GM21723 (cell line): ENCODE measurements around the gene KCNIP2.

Experiments
- ATAC-seq: cut with Tn5 transposase; IDR thresholded peaks from one replicate; pipeline ENCODE4 v1.9.1; 2021; ENCODE audit warnings: mild to moderate bottlenecking, moderate library complexity; ENCODE audit not compliant: unreplicated experiment

KCNIP2 gene

DNA sequence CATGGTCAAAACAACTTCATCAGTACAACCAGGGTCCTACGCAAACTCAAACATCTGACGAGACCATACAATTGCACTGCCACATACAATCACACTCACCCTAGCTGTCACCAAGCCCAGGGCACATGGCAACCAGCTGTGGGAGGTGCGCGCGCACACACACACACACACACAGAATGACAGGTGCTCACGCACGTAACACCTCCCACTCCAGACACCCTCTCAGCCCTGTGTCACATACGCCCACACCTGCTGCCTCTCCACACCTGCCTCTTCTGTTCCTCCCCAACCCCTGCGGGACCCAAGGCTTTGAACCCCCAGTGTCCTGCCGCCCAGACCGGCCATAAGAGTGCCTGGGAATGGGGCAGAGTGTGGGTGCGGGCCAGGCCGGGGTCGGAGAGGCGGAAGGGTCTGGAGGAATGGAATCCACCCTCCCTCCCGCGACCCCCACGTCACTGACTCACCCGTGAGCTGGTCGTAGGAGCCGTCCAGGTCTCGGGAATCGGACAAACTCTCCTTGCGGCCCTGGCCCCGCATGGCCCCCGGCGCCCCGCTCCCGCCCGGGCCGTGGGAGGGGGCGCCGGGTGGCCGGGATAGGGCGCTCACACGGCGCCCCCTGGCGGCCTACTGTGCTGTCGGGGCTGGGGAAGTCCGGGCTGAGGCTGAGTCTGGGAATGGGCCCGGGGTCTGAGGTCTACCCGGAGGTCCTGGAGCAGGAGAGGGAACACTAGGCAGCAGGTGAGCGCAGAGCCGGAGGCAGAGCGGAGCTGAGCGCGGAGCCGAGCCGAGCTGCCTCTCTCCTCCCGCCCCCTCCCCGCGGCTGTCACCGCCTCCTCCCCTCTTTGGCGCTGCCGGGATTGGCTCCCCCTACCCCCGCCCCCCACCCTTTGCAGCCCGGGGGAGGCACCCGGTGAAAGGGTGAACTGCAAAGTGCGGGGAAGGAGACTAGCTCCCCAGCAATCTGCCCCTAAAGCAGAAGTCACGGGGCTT lies at the start of gene KCNIP2:
Gene KCNIP2, minus strand, starts transcription at position 769 of the 990 bp plus-strand sequence. Its CDS starts 232 bp downstream, at position 537.
- no peak for ATAC-seq

DNA sequence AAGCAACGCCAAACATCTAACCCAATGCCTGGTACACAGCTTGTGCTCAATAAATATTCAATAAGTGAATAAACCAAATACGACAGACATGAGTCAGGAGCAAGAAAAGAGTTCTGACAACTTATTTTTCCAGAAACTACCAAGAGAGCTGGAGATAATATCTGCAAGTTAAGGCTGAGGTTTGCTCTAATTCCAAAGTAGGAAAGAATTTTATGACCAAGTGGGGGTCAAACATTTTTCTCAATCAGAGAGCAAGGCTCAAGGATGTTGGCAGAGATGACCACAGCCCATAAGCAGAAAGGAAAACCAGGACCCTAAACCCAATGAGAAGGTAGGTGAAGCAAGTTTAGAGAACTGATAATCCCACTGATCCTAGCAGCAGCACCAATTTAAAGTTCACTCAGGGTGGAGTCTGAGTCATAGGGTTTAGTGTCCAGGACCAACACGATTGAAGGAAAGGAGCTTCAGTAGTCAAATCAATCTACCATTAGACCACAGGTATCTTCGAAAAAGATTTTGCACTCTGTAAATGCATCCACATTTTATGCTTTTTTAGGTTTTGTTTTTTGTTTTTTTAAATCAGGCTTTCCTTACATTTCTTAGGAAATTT lies 49.3 kb upstream of the KCNIP2 start:
- no peak for ATAC-seq

DNA sequence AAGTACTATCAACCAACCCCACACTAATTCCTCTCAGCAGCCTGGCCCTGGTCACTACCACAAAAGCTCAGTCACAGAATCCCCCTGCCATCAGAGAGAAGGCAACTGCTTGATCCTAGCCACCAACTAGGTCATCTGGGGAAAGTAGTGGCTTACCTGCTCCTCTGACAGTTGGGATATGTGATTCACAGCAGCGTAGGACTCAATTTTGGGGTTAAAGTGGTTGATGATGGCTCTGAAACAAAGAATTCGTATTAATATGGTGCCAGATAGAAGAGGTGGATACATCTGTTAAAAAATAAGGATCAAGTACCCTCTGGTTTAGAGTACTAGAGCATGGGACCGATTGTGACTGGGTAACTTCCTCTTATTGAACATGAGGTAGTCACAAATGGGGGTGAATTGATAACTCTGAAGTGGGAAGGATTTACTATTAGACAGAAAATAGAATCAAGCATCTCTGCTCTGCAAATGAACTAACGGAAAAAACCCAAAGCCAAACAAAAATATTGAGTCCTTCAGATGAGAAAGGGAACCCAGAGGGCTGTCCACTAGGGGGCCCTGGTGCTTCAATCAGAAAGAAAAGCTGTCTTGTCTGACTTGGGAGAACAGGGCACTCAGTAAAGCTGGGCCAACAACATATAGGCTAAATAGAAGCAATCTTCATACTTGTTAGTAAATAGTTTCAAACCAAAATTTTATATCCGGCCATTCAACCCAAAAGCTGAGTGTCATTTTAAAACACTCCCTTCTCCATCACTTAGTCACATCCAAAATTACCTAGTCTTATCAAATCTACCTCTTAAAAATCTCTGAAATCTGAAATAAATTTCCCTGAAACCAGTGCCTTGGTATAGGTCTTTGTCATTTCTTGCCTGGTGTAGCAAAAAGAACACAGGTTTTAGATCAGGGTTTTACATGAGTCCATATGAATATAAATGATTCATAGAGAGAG lies 45.9 kb upstream of the KCNIP2 start:
- ATAC-seq, result peak; percentile 72

DNA sequence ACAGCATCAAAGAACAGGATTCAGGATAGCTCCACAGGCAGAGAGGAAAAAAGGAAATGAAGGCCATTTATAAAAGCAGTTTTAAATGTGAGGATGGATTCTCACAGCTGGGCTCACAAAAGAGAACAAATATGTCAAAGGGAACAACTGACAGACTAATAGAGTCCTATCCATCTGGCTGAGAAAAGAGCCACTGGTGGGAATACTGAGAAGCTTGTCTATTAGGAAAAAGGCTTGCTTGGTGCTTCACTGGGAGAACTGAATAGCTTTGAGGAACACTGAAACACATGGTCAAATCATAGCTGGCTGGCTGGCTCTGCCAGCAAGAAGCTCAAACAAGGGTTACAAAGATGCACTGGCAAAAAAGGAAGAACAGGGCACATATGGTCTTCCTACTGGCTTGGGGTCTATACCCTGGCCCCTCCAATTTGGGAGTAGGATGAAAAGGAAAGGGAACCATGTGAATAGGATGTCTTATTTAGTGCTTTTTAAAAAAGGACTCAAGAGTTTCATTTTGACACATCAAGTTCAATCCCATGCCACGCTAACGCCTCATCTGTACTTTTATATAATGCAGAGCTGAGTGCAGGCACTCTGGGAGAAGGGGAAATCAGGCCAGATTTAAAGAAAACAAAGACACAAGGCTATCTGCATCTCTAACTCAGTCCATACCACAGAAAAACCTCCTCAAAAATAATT lies 44.8 kb upstream of the KCNIP2 start:
- no peak for ATAC-seq

DNA sequence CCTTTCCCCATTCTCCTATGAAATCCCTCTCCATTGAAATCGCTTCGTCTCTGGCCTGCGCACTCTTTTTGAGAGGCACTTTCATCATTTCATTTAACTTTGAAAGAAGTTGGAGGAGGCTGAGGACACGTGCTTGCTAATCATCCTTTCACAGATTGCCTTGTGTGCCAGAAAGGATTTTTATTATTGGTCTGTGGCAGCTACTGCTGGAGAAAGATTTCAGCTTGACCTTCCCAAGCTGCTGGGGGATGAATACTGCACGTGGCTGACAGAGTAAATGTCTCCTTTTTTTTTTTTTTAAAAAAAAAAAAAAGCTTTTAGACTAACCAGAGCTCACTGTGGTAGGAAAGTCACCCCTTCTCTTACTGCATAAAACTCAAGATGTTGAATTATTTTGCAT lies 44.2 kb upstream of the KCNIP2 start:
- no peak for ATAC-seq

DNA sequence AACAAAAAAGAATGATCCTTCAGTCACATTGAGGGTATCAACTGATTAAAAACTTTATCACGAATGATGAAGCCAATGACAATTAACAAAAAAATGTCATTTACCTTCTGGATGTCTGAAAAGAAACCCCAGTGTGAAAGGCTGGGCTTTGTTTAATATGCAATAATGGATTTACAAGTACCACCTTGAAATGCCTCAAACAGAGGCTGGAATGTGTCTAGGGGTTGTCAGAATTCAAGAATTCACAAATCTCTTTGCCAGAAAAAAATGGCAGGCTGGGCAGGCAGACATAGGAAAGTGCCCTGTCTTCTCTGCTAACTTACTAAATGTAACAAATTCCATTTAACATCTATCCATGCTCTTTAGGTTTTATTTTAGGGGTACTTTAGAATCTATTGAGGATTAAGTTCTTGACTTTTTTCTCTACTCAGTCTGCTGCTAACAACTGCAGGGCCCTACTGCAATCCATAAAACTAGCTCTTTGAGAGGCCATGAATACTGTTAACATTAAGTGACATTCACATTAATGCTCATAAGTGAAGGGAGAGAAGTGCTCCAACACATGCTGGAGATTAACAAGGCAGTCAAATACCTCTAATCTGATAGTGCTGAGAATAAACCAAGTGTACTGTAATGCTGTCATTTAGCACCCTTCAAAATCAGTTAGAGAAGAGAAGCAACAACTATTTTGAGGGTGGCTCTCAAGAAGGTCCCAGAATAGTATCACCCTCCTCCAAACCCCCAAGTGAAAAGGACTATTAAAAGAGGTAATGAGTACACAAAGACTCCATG lies 43.1 kb upstream of the KCNIP2 start:
- ATAC-seq, result no peak

DNA sequence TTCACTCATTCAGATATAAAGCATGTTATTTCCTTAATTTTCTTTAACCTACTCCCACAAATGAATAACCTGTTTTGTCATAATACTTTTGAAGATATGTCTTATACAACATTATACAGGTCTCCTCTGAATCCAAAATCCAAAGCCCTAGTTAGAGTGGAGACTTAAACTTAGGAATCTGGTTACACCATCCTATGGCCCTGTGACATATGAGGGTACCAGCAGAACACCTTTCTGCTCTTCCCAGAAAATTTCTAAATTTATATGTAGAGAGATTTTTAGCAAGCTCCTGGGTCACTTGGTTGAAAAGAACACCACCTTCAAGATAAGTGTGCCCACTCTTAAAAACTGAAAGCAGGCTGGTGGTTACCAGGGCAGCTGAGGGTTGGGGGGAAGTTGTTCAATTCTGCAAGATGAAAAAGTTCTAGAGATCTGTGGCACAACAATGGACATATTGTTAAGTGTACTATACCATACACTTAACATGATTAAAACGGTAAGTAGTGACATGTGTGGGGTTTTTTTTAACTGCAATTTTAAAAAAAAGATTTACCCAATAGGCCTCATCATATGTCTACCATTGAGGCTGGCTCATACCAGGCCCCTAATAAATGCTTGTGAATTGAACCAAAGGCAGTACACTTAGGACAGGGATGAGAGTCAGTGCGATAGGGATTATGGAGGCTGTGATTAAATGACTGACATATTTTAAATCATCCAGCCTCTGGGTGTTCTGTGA lies 37.6 kb upstream of the KCNIP2 start:
- ATAC-seq, result no peak

DNA sequence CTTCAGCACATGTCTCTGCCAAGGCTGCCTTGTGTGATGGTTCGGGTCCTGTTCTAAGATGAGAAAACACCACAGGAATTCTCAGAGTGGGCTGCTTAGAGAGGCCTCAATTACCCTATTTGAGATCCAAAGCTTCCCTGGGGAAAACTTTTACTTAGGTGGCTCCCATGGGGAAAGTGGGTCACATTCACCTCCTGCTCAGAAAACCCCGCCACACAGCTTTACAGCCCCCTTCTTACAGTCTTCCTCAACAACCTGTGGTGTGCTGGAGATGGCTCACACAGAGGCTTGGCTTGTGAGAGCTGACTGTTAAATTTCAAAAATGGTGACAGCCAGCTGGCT lies 36.6 kb upstream of the KCNIP2 start:
- no peak for ATAC-seq

DNA sequence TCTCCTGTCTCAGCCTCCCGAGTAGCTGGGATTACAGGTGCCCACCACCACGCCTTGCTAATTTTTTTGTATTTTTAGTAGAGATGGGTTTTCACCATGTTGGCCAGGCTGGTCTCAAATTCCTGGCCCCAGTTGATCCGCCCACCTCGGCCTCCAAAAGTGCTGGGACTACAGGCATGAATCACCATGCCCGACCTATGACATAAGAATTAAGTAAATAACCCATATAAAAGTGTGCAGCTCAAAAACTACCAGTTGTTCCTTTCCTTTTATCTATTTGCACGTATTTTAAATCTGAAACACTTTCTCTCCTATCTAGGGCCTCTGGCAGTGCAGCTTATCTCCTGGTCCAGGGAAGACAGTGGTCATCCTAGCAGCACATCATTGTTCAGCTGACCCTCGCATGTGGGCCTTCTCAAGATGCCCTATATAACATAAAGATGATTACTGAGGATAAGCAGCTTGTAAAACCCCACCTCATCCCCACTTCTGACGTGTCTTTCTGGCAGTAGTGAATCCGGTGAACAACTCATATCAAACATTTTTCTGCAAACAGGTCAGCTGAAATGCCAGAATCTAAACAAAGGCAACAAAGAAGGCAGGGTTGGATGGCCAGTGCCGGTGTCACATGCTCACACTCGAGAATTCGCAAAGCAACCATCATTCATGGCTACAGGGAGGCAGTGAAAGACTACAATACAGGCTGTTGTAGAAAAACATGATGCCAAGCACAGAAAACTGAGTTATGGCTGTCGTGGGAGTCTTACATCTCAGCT lies 36.0 kb upstream of the KCNIP2 start:
- no peak for ATAC-seq

DNA sequence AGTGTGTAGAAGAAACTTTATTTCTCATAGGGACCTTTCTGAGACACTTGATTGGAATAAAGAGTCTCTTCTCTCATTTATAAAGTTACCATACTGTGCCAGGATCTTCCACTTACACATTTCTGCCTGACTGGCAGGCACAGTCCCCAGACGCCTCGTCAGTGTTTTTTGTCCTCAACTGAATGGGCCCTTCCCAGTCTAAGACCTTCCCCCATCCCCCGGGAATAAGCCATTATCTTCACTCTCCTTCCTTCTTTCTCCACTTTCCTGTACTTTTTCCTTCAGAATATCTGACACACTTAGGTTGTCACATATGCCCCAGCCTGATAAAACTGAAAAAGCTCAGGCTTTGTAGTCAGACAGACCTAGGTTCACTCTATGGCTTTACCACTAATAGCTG lies 35.3 kb upstream of the KCNIP2 start:
- ATAC-seq, result no peak

DNA sequence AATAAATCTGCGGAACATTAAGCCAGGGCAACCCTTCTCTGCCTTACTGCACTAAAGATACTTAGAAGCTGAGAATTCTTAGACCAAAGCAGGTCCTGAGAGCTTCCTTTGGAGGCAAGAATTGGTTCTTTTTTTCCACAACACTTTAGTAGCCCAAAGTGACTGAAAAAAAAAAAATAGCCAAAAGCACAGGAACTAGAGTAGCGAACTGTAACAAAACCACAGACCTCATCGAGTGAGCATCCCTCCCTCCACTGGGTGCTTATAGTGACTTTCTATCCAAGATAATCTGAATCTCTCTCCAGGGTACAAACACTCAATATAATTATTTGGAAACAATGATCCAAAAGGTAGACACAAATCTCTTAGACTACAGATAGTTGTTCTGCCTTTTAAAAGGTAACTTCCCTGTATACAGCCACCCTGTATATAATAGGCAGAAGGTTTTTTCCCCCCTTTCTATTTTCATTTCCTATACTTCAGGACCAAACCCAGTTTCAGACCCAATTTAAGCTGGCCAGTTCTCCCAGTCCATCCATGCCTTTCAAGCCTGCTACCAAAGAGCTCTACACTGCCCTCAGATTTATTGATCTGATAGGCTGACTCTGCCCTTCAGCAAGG lies 31.6 kb upstream of the KCNIP2 start:
- ATAC-seq, result no peak

DNA sequence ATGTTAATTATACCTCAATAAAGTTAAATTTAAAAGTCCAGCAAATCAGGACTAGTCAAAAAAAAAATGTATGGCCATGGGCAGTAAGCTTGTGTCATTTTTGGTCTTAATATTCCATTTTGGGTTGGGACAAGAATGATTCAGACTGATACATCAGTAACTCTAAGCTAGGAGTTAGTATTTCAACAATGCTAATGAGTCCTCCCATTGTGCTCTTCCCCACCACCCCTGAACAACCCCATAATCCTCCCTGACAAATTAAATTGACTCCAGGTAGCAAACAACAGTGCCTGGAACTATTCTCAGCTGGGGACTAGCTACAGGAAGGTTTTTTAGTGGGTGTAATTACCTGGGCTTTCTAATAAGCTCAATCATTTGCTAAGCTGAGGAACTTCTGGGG lies 30.7 kb upstream of the KCNIP2 start:
- no peak for ATAC-seq

DNA sequence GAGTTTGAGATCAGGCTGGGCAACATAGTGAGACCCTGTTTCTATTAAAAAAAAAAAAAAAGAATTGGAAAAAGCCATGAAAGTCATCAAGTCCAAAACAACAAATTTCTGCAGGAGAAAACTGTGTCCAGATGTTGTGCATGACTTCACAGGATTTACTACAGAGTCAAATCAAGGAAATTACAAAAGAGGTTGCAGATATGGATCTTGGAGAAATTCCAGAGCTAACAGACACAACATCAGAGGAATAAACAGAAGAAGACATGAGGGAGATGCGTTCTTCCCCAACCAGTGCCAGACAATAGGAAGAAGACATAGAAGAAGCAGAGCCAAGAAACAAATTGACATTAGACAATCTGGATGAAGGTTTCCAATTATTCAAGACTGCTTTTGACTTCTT lies 24.3 kb upstream of the KCNIP2 start:
- no peak for ATAC-seq

DNA sequence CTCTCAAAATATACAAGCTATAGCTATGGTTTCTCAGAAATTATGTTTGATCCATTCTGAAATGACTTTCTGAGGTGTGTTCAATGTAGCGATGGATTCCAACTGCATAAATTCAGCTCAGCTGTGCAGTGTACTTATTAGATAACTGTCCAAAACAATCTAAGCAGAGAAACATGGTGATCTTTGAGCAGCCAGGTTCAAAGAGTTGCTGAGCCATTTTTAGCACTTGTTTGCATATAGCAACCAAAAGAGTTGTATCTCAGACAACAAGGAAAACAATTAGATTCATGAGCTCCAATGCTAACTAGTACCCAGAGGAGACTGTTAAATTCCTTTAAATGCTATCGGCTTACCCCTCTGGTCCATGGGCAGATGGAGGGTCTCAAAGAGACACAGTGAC lies 15.9 kb upstream of the KCNIP2 start:
- ATAC-seq, result peak; percentile 44

DNA sequence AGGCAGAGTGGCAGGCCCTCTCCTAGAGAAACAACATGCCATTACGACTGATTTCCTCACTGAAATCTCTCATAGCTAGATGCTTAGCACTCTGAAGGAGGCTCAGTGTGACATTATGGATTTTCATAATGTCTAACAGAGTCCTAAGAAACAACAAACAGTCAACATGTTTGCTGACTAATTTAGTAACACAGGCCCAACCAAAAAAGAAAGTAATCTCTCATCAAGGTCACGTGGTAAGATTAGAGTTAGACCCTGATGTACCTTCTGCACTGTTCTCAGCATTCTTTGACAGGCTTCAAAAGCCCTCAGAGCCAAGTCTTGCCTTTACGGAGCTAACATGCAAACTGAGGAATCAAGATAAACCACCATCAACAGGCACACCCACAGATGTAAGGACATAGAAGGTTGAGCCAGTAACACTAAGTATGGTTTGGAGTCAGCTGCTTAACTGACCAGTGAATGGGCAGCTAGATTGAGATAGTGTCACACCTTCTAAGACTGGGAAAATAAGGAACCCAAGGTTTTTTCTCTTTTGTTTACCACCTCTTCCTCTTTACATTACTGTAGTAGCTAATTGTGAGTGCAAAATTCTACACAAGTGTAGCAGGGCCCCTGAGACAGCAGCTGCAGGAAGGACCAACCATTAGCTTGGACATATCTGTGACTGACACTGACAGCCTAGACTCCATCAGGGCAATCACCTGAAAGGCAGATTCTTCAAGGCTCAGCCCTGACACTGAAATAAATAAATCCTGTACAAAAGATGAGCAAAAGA lies 15.3 kb upstream of the KCNIP2 start:
- ATAC-seq, result peak; percentile 83

DNA sequence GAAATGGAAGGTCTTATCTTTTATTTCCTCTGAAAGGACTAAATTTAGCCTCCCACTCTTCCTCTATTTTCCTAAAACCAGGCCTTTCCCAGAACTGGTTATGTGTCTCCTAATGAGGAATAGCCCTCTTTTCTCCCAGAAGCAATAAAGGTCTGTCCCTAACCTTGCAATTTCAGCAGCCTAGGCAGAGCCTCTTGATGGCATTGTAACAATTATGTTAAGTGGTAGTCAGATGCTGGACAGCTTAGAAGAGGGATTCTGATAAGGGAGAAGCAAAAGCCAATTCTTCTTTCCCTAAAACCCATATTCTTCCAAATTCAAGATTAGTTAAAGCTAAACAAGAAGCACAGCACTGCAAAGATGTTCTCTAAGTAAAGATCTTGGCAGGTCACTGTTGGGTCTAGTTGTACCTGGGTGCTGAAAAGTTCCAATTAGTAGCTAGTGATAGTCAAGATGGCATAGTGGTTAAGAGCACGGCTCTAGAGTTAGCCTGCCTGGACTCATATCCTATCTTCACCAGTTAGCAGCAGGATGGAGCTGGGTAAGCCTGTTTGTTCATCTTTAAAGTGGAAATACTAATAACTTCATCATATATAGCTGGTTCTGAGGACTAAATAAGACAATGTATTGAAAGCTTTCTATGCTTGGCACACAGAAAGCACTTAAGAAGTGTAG lies 14.3 kb upstream of the KCNIP2 start:
- no peak for ATAC-seq

DNA sequence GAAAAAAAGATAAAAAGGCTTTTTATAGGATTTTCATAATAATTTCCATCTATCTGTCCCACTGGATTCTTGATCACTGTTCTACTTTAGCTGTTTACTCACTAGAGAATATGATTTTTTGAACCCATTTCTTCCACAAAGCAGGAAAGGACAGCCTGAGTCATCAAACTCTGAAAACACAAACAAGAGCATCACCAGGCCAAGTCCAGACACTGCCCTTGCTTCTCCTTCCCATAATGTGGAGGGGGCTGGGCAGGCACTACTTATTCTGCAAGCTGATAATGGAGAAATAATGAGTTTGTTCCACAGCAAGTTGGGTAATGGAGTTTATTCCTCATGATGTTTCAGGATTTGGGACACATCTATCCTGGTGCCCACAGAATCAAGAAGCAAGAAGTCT lies 13.0 kb upstream of the KCNIP2 start:
- no peak for ATAC-seq
